GM10266 (cell line): ENCODE measurements around the gene MMP11.

Experiments
- DNase-seq: peaks from one replicate; pipeline ENCODE4 v3.0.0; 2012; ENCODE audit errors: extremely low spot score
- TF ChIP-seq, protein P1 (sequence below): IDR thresholded peaks from 2 replicates; pipeline ENCODE4 v1.5.1; 2012; ENCODE audit warnings: mild to moderate bottlenecking, low read depth; ENCODE audit not compliant: control insufficient read depth, insufficient read depth; ENCODE audit errors: missing control alignments

Gene MMP11

DNA sequence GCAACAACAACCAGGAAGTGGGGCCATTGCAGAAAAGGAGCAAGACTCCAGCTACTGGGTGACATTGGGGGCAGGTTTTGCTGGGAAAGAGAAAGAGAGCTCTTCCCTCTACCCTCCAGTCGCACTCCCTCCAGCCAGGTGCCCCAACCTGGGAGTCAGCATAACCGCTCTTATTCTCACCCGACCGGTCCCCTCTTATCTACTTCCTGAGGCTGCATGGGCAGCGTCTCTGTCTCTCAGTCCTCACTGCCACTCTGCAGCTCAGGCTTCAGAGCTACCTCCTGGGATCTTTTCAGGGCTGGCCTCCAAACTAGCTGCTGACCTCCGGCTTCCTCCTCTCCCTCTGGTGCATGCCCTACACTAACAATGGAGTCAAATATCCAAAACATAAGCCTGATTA is 26.9 kb upstream of the MMP11 start:
- no peak for DNase-seq
- TF ChIP-seq, protein P1, sequence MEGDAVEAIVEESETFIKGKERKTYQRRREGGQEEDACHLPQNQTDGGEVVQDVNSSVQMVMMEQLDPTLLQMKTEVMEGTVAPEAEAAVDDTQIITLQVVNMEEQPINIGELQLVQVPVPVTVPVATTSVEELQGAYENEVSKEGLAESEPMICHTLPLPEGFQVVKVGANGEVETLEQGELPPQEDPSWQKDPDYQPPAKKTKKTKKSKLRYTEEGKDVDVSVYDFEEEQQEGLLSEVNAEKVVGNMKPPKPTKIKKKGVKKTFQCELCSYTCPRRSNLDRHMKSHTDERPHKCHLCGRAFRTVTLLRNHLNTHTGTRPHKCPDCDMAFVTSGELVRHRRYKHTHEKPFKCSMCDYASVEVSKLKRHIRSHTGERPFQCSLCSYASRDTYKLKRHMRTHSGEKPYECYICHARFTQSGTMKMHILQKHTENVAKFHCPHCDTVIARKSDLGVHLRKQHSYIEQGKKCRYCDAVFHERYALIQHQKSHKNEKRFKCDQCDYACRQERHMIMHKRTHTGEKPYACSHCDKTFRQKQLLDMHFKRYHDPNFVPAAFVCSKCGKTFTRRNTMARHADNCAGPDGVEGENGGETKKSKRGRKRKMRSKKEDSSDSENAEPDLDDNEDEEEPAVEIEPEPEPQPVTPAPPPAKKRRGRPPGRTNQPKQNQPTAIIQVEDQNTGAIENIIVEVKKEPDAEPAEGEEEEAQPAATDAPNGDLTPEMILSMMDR: no peak

DNA sequence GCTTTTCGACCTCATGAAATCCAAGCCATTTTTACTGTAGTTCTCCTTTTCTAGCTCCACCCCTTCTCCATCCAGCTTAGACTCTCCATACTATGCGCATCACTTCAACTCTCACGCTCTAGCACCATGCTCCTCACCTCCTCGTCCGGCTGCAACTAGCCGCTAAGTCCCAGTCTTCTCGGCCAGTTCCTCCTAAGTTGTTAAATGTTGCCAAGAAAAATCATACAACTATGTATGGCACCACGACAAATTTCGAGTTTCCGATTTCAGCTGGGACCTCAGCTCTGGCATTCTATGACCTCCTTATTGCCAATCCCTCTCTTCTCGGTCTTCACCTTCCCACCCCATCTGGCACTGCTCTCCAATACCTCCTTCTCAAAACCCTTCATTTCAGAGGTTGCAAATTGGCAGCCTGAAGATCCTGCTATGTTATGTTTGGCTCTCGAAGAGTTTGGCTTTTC is 22.8 kb upstream of the MMP11 start:
- no peak for DNase-seq
- TF ChIP-seq, protein P1: no peak

DNA sequence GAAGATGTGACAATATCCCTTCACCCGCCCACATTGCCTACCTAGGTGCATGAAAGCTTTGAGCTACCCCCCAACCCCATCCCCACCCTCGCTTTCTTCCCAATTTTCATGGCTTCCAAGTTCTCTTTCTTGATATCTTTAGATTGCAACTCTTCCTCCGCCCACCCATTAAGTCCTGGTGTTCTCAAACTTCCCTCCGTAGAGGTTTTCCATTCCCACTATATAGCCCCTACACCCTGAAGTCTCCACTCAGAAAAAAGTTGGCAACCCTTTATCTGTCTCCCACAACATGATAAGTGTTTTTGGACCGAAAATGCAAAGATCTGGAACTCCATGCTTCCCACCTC is 22.3 kb upstream of the MMP11 start:
- TF ChIP-seq, protein P1: no peak
- no peak for DNase-seq

DNA sequence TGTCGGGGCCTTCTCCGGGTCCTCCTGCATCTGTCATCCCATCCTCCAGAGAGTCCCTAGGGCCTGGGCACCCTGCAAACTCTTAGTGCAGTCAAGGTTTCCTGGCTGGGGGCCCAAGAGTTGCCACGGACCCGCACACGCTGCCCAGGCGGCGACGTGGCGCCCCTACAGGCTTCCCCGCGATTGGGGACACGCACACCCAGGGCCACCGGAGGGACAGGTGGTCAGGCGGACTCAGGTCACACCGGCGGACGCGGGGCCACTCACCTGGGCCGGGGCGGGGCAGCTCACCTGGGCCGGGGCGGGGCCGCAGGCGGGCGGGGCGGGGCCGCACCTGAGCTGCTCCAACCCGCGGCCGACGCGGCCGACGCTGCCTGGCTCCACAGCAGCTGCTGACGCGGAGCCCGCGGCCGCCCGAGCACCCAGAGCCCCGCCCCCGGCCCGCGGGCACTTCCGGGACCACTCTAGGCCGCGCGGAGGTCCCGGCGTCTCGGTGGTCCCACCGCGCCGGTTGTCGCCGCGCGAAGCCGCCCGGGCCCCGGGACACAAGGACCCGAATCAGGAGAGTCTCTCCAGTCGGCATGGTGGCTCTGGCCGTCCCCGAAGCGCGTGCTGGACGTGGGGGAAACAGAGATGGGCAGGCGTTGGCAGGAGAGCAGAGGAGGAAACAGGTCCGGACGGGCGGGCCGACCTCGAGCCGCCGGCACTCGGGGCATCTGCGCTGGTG is 21.8 kb upstream of the MMP11 start, which contains the start of gene ZNF70:
ZNF70 (minus strand) TSS at position 399 of the 727 bp plus-strand sequence. CDS start 5,972 bp downstream, outside the sequence.
- peak; percentile 95 for DNase-seq
- TF ChIP-seq, protein P1: peak; percentile 22

DNA sequence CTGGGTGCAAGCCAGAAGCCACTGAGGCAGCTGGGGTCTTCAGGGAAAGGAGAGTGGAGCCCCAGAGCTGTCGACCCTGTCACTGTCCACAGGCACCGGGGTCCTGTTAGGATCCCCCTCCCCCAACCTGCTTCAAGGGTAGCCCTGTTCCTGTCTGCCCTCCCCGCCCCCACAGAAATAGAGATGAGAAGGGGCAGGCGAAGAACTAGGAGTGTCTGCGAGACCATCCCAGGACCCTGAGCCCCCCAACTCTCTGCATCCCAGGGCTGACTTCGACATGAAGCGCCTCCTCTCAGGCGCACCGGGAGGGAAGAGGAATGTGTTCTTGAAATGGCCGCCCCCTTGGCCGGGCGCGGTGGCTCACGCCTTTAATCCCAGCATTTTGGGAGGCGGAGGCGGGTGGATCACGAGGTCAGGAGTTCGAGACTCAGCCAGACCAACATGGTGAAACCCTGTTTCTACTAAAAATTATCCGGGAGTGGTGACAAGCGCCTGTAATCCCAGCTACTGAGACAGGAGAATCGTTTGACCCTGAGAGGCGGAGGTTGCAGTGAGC is 21.1 kb upstream of the MMP11 start:
- TF ChIP-seq, protein P1: no peak
- DNase-seq: no peak

DNA sequence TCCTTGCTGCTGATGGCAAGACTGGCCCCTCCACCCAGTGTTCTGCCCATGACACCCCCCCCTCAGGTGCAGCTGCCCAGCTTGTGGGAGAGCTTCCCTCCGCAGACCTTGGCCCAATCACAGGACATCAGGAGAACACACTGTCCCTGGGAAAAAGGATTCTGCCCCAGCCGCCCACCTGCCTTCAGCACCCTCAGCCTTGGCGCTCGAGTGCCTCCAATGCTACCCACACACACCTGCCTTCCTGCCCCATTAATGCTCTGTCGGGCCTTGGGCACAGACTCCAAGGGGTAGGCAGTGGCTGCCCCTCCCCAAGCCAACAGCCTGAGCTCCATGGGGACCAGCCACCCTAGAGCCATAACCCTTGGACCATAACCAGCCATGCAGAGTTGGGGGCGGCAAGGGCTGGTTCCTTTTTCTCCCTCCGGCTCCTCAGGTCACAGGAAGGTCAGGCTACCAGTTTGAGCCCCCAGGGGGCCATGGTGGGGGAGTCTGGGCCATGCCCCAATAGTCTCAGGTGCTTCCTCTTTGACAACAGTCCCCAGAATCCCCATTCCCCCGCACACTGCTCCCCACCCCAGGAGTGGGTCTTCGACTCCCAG is 20.5 kb upstream of the MMP11 start:
- TF ChIP-seq, protein P1: no peak
- DNase-seq: peak; percentile 73

DNA sequence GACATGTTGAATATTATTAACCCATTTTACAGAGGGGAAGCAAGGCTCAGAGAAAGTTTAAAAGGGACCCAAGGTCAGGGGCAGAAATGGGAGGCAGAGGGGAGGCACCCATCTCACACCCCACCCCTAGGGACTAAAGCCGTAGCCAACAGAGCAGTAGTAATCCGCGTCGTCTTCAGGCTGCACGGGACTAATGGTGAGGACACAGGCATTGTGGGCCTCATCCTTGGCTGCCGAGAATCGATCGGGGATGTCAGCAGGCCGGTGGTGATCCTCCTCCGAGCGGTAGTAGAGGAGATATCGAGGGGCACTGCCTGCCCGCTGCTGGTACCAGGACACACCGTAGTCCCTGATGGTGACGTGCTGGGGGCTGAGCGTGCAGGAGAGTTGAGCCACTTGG is 19.9 kb upstream of the MMP11 start:
- no peak for DNase-seq
- TF ChIP-seq, protein P1: no peak
